ENCODE results near the gene ADORA3. TPM values are rescaled to one million over a fixed set of nuclear protein-coding genes. Genes with fewer than 3 reads are reported as not detected.

The ADORA3 gene
- total and polyA plus RNA-seq, 10 of the 15 experiments (the other 5 are each of a cell fraction or from before 2014, with no cell fraction given): 0.14 to 0.29 (median 0.18) TPM; not detected in 2

DNA sequence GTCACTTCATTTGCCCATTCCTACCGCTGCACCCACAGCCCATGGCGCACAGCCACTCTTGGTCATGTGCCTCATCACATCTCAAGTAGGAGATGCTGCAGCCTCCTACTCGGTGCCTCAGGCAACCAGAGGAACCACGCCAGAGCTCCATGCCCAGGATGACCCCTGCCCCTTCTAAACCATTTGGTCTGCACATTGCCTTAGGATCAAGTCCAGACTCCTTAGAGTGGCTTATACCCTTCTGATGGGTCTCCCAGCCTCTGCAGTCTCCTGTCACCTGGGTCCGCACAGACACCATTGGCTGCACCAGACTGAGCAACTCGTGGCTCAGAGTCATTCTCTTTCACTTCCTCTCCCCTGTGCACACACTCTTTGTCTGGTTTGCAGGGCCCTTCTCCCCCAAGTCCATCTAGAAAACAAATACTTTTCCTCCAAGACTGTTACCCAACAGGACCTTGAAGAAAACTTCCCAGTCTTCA is 2.2 kb upstream of the ADORA3 start (continued):
- peak; percentile 19; the same call in 1 of the 2 replicates for TF ChIP-seq RUNX3 (IDR thresholded peaks at IDR 0.05; ENCODE audit: low read length)
- TF ChIP-seq JUNB (IDR thresholded peaks at IDR 0.05): peak; percentile 12; the same call in 1 of the 2 replicates
- 0 out of 2 replicates have a peak, but pooled peaks have one; percentile 53 for TF ChIP-seq POLR2AphosphoS5 (IDR thresholded peaks at IDR 0.05; ENCODE audit: low read length)
- no peak for TF ChIP-seq FOXK2 (IDR thresholded peaks at IDR 0.05)
- TF ChIP-seq IRF4 (IDR thresholded peaks at IDR 0.05; ENCODE audit: low read depth, low read length): peak; percentile 69; the same call in 1 of the 2 replicates
- TF ChIP-seq CHD2 (IDR thresholded peaks at IDR 0.05; ENCODE audit: borderline replicate concordance, low read depth, low read length): 0 out of 2 replicates have a peak, but pooled peaks have one; percentile 35
- TF ChIP-seq BHLHE40 (IDR thresholded peaks at IDR 0.05; ENCODE audit: borderline replicate concordance in 1 of 2, low read depth in 2 of 2, low read length in 1 of 2): peak in 1 of 2 experiments; percentile 58; a peak in 1 of 4 replicates
- TF ChIP-seq MXI1 (IDR thresholded peaks at IDR 0.05; ENCODE audit: low read depth, low read length): peak; percentile 78
- TF ChIP-seq POLR2A (IDR thresholded peaks at IDR 0.05; ENCODE audit: low read depth, low read length): peak; percentile 66
- TF ChIP-seq DPF2 (IDR thresholded peaks at IDR 0.05): peak; percentile 70
- peak; percentile 63; the same call in 1 of the 2 replicates for TF ChIP-seq NFYB (IDR thresholded peaks at IDR 0.05; ENCODE audit: insufficient read depth, low read depth, low read length)
- TF ChIP-seq USF1 (IDR thresholded peaks at IDR 0.05; ENCODE audit: borderline replicate concordance, extremely low read length, insufficient read depth, low read depth, low read length): peak; percentile 44

DNA sequence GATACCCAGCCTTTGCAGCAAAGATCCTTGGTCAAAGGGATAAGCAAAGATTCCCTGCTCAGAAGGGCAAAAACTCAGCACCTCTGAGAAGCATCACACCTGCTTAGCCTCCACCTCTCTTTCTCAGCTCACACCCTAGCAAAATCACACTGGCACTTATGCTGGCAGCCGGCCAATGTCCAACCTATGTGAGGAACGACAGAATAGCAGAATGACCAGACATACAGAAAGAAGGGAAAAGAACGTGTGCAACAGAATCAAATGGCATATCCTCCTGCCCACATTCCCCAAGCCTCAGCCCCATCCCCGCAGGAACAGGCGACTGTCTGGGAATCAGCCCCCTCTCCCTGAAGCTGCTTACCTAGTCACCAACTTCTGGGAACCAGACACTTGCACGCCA is 664 bp upstream of the ADORA3 start:
- H3K79me2 ChIP-seq (ENCODE audit: control insufficient read depth, insufficient read depth, low read length): peaks cover 2% of the 10 kb centered on the region; the same call in 1 of the 2 replicates
- H3K36me3 ChIP-seq (ENCODE audit: control insufficient read depth in 2 of 2, insufficient read depth in 2 of 2, low read length in 1 of 2): no peaks in the 10 kb centered on the region
- ATAC-seq: no peak
- ChIA-PET CTCF (interaction anchor here (0.5 to 2.0 kb wide), 5 partner anchors 18 to 911 kb away, joined by 3 to 9 read pairs (median 4); no protein-coding TSS in a partner anchor), RAD21 (ENCODE audit: unreplicated experiment) (interaction anchor here (0.8 to 1.6 kb wide), 3 partner anchors 22 to 211 kb away, joined by 3 to 7 read pairs (median 3); no protein-coding TSS in a partner anchor), POLR2A (interaction anchor here (0.6 kb wide), 1 partner anchor 198 kb away, joined by 5 read pairs; no protein-coding TSS in a partner anchor), SMC1A (ENCODE audit: uncharacterized antibody, unreplicated experiment) (interaction anchor here (0.8 to 1.4 kb wide), 6 partner anchors 14 to 258 kb away, joined by 3 read pairs; no protein-coding TSS in a partner anchor)
- intact Hi-C loops (cut with micrococcal nuclease; ENCODE audit: unreplicated experiment) (no loop called here), in situ Hi-C loops (cut with MboI) (loop anchor here (10.0 kb wide), 1 partner anchor 251 kb away; the partner anchor contains the start of gene DDX20)
- H3K27ac ChIP-seq (ENCODE audit: control insufficient read depth, insufficient read depth): no peak overlapping the region
- H4K20me1 ChIP-seq (ENCODE audit: control insufficient read depth, insufficient read depth): no peaks in the 10 kb centered on the region
- H3K4me1 ChIP-seq (ENCODE audit: control insufficient read depth, insufficient read depth, low read length): peaks cover 57% of the 10 kb centered on the region
- no peaks in the 10 kb centered on the region; the same call in 2 of the 3 replicates for H3K9me3 ChIP-seq (replicated peaks; ENCODE audit: control insufficient read depth, insufficient read depth, low read length)
- H3K4me3 ChIP-seq: no peak overlapping the region
- H3K9ac ChIP-seq (ENCODE audit: control insufficient read depth, insufficient read depth, low read length): no peak overlapping the region
- 53% methylated on average over 6 of the region's 6 CpGs for WGBS (ENCODE audit: insufficient coverage, insufficient replicate concordance, low lambda C conversion rate, missing lambda C conversion rate)
- H2AFZ ChIP-seq (ENCODE audit: control insufficient read depth, low read depth, low read length): peak overlapping the region; percentile 76
- FAIRE-seq: no peak
- H3K27me3 ChIP-seq (replicated peaks in 1 of 2; ENCODE audit: control insufficient read depth in 2 of 2, insufficient read depth in 2 of 2, low read length in 1 of 2): no peaks in the 10 kb centered on the region
- BruUV-seq (replicated peaks): no TSS peak
- peak overlapping the region; percentile 80; the same call in 1 of the 2 replicates for H3K4me2 ChIP-seq (ENCODE audit: control insufficient read depth, insufficient read depth)
- DNase-seq (ENCODE audit: low read depth, low spot score): no peak
- TF ChIP-seq NFIC (IDR thresholded peaks at IDR 0.05; ENCODE audit: low read depth, low read length) (no peak), CHD4 (IDR thresholded peaks at IDR 0.05) (no peak), ZBED1 (IDR thresholded peaks at IDR 0.05; ENCODE audit: borderline replicate concordance) (no peak), CBX5 (IDR thresholded peaks at IDR 0.05; ENCODE audit: low read depth) (no peak), IKZF2 (IDR thresholded peaks at IDR 0.05) (no peak), SIX5 (IDR thresholded peaks at IDR 0.05; ENCODE audit: low read depth, low read length, severe bottlenecking) (no peak), ESRRA (IDR thresholded peaks at IDR 0.05; ENCODE audit: low read length) (no peak)
- TF ChIP-seq, protein P1, sequence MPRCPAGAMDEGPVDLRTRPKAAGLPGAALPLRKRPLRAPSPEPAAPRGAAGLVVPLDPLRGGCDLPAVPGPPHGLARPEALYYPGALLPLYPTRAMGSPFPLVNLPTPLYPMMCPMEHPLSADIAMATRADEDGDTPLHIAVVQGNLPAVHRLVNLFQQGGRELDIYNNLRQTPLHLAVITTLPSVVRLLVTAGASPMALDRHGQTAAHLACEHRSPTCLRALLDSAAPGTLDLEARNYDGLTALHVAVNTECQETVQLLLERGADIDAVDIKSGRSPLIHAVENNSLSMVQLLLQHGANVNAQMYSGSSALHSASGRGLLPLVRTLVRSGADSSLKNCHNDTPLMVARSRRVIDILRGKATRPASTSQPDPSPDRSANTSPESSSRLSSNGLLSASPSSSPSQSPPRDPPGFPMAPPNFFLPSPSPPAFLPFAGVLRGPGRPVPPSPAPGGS (IDR thresholded peaks at IDR 0.05; ENCODE audit: borderline replicate concordance, insufficient read depth, low read depth, low read length, poor library complexity, severe bottlenecking): no peak
